Gastroesophageal sphincter (tissue), 3 donors: Measurements from ENCODE around the gene PDE4C.

Experiments used
- CTCF ChIP-seq, 4 experiments: fragments of 200-600 bp in 2 of 4; fragments of 450-650 bp in 2 of 4; sonication (generic) in 1 of 4; IDR thresholded peaks; one replicate each; pipeline ENCODE4 v1.5.1; 2017 to 2019; ENCODE audit warnings: antibody characterized with exemption in 4 of 4, mild to moderate bottlenecking in 2 of 4, moderate library complexity in 2 of 4
- EP300 ChIP-seq: sonication (generic); formaldehyde crosslinking; IDR thresholded peaks from one replicate; pipeline ENCODE4 v1.6.1; 2017; ENCODE audit warnings: antibody characterized with exemption, mild to moderate bottlenecking
- POLR2AphosphoS5 ChIP-seq: sonication (generic); formaldehyde crosslinking; IDR thresholded peaks from one replicate; pipeline ENCODE4 v1.6.1; 2017; ENCODE audit warnings: antibody characterized with exemption

- TF ChIP-seq EP300: no peak
- TF ChIP-seq POLR2AphosphoS5: no peak
- TF ChIP-seq CTCF (IDR thresholded peaks at IDR 0.05): no peak
These were observed 48.1 kb upstream of the PDE4C start, which contains the start of gene IQCN for GRCh38 chr19:18274219-18274780.
